Head of caudate nucleus (tissue), 42 donors: ENCODE results near the gene CSGALNACT2.
"Not testable (repeated sequence)": the region's sequence is repeated elsewhere in the genome, so short reads cannot be mapped to it uniquely, and the experiment has no call there.

Experiments used
- DNase-seq, 42 donors: peaks; one replicate each; pipeline versions ENCODE4 v3.0.0 to v3.0.0-alpha.2; 2020 to 2021; ENCODE audit warnings: mixed read lengths in 7 of 42
- intact Hi-C: fragments of 100-400 bp; cut with DNase I; formaldehyde crosslinking; loops from one replicate; pipeline ENCODE4 v1.15.0; 2022

CSGALNACT2 gene

GRCh38 chr10:43135064-43135463 is 3.2 kb upstream of the CSGALNACT2 start:
- intact Hi-C loops, result no loop called here
- peak in 1 of 42 donors; percentile 26 for DNase-seq

- intact Hi-C loops, result no loop called here
- peak in 1 of 42 donors; percentile 13 for DNase-seq
Measured at GRCh38 chr10:43135656-43136055, 2.6 kb upstream of the CSGALNACT2 start.

- intact Hi-C loops, result no loop called here
- DNase-seq, result peak in 1 of 42 donors; percentile 41
Measured at GRCh38 chr10:43136432-43136831, 1.8 kb upstream of the CSGALNACT2 start.

- intact Hi-C loops, result no loop called here
- DNase-seq, result peak in 2 of 42 donors; percentile 42
Measured at GRCh38 chr10:43136995-43137716, 1.1 kb upstream of the CSGALNACT2 start.

GRCh38 chr10:43137717-43138020 is 576 bp upstream of the CSGALNACT2 start:
- intact Hi-C loops, result no loop called here
- peak in 41 of 42 donors; percentile 41 to 93 (median 76) for DNase-seq

GRCh38 chr10:43138757-43139241 is 554 bp downstream of the CSGALNACT2 start:
- intact Hi-C loops, result no loop called here
- peak in 26 of 42 donors; percentile 21 to 66 (median 40) for DNase-seq

- intact Hi-C loops, result no loop called here
- no peak for DNase-seq
Measured at GRCh38 chr10:43141421-43141820, 3.2 kb downstream of the CSGALNACT2 start.

GRCh38 chr10:43145311-43145710 is 7.1 kb downstream of the CSGALNACT2 start:
- DNase-seq, result peak in 1 of 42 donors; percentile 14
- intact Hi-C loops, result no loop called here

GRCh38 chr10:43145936-43146335 is 7.7 kb downstream of the CSGALNACT2 start:
- intact Hi-C loops, result not testable (repeated sequence)
- peak in 1 of 42 donors; percentile 18 for DNase-seq

GRCh38 chr10:43151371-43151770 is 13.1 kb downstream of the CSGALNACT2 start:
- intact Hi-C loops, result no loop called here
- DNase-seq, result no peak

- DNase-seq, result no peak
- intact Hi-C loops, result no loop called here
Measured at GRCh38 chr10:43153901-43154300, 15.7 kb downstream of the CSGALNACT2 start.

- intact Hi-C loops, result no loop called here
- DNase-seq, result no peak
Measured at GRCh38 chr10:43155221-43155620, 17.0 kb downstream of the CSGALNACT2 start.

- no peak for DNase-seq
- intact Hi-C loops, result no loop called here
Measured at GRCh38 chr10:43155741-43156140, 17.5 kb downstream of the CSGALNACT2 start.

GRCh38 chr10:43156590-43157341 is 18.5 kb downstream of the CSGALNACT2 start:
- DNase-seq, result peak in 18 of 42 donors; percentile 6 to 61 (median 34)
- intact Hi-C loops, result no loop called here

GRCh38 chr10:43158636-43159035 is 20.4 kb downstream of the CSGALNACT2 start:
- DNase-seq, result no peak
- intact Hi-C loops, result no loop called here

GRCh38 chr10:43160046-43160920 is 22.0 kb downstream of the CSGALNACT2 start:
- intact Hi-C loops, result no loop called here
- peak in 15 of 42 donors; percentile 14 to 73 (median 38) for DNase-seq

- intact Hi-C loops, result no loop called here
- DNase-seq, result no peak
Measured at GRCh38 chr10:43160921-43161255, 22.6 kb downstream of the CSGALNACT2 start.

GRCh38 chr10:43162604-43163003 is 24.4 kb downstream of the CSGALNACT2 start:
- intact Hi-C loops, result no loop called here
- DNase-seq, result no peak

GRCh38 chr10:43166207-43166879 is 28.1 kb downstream of the CSGALNACT2 start:
- peak in 2 of 42 donors; percentile 22 to 25 for DNase-seq
- intact Hi-C loops, result no loop called here
